ENCODE results near the gene DENND6B.

Gene DENND6B

GRCh38 chr22:50269573-50269969, 57.2 kb downstream of the DENND6B start:
- Mint-ChIP-seq H3K9me3 (no peaks in the 10 kb centered on the region), H3K27ac (no peak overlapping the region), H3K4me1 (peaks cover 40% of the 10 kb centered on the region), H3K36me3 (no peaks in the 10 kb centered on the region), H3K27me3 (no peaks in the 10 kb centered on the region), H3K4me3 (peak overlapping the region; percentile 63)
- no peak for ATAC-seq

GRCh38 chr22:50268655-50269113, 58.1 kb downstream of the DENND6B start:
- H3K27me3 Mint-ChIP-seq = no peaks in the 10 kb centered on the region
- peak overlapping the region; percentile 23 for H3K4me3 Mint-ChIP-seq

GRCh38 chr22:50267591-50268390, 59.0 kb downstream of the DENND6B start:
- no peaks in the 10 kb centered on the region for H3K36me3 Mint-ChIP-seq
- no peak overlapping the region for H3K27ac Mint-ChIP-seq
- no peaks in the 10 kb centered on the region for H3K9me3 Mint-ChIP-seq
- H3K4me3 Mint-ChIP-seq = no peak overlapping the region
- peaks cover 48% of the 10 kb centered on the region for H3K4me1 Mint-ChIP-seq
- no peak for ATAC-seq
- peaks cover 6% of the 10 kb centered on the region for H3K27me3 Mint-ChIP-seq

More at GRCh38 chr22:50268655-50269113, 58.1 kb downstream of the DENND6B start:
- peaks cover 42% of the 10 kb centered on the region for H3K4me1 Mint-ChIP-seq
- no peaks in the 10 kb centered on the region for H3K36me3 Mint-ChIP-seq
- no peak overlapping the region for H3K27ac Mint-ChIP-seq
- H3K9me3 Mint-ChIP-seq = no peaks in the 10 kb centered on the region
- ATAC-seq = no peak

GRCh38 chr22:50266994-50267393, 59.8 kb downstream of the DENND6B start:
- peaks cover 56% of the 10 kb centered on the region for H3K4me1 Mint-ChIP-seq
- ATAC-seq = no peak
- no peaks in the 10 kb centered on the region for H3K9me3 Mint-ChIP-seq
- no peak overlapping the region for H3K27ac Mint-ChIP-seq
- no peak overlapping the region for H3K4me3 Mint-ChIP-seq
- H3K27me3 Mint-ChIP-seq = peaks cover 14% of the 10 kb centered on the region
- H3K36me3 Mint-ChIP-seq = no peaks in the 10 kb centered on the region

- H3K9me3 Mint-ChIP-seq = no peaks in the 10 kb centered on the region
- peak overlapping the region; percentile 5 for H3K27ac Mint-ChIP-seq
- peaks cover 23% of the 10 kb centered on the region for H3K27me3 Mint-ChIP-seq
- peaks cover 55% of the 10 kb centered on the region for H3K4me1 Mint-ChIP-seq
- no peaks in the 10 kb centered on the region for H3K36me3 Mint-ChIP-seq
- H3K4me3 Mint-ChIP-seq = no peak overlapping the region
- no peak for ATAC-seq
Observed at GRCh38 chr22:50264946-50265669, 61.7 kb downstream of the DENND6B start.

- ATAC-seq = no peak
- H3K27me3 Mint-ChIP-seq = peaks cover 32% of the 10 kb centered on the region
Observed at GRCh38 chr22:50264104-50264745, 62.6 kb downstream of the DENND6B start.

GRCh38 chr22:50262973-50263617, 63.7 kb downstream of the DENND6B start:
- peaks cover 43% of the 10 kb centered on the region for H3K27me3 Mint-ChIP-seq
- H3K4me3 Mint-ChIP-seq = no peak overlapping the region
- no peaks in the 10 kb centered on the region for H3K9me3 Mint-ChIP-seq

More at GRCh38 chr22:50264104-50264745, 62.6 kb downstream of the DENND6B start:
- no peak overlapping the region for H3K4me3 Mint-ChIP-seq
- H3K4me1 Mint-ChIP-seq = peaks cover 50% of the 10 kb centered on the region
- no peak overlapping the region for H3K27ac Mint-ChIP-seq
- H3K36me3 Mint-ChIP-seq = no peaks in the 10 kb centered on the region
- H3K9me3 Mint-ChIP-seq = no peaks in the 10 kb centered on the region

GRCh38 chr22:50262460-50262911, 64.3 kb downstream of the DENND6B start:
- Mint-ChIP-seq H3K27ac (peak overlapping the region; percentile 53), H3K9me3 (no peaks in the 10 kb centered on the region), H3K4me3 (peak overlapping the region; percentile 66), H3K27me3 (peaks cover 49% of the 10 kb centered on the region), H3K4me1 (peaks cover 37% of the 10 kb centered on the region), H3K36me3 (no peaks in the 10 kb centered on the region)
- ATAC-seq = no peak

More at GRCh38 chr22:50262973-50263617, 63.7 kb downstream of the DENND6B start:
- Mint-ChIP-seq H3K4me1 (peaks cover 38% of the 10 kb centered on the region), H3K27ac (no peak overlapping the region), H3K36me3 (no peaks in the 10 kb centered on the region)
- ATAC-seq = no peak

GRCh38 chr22:50261615-50262459, 65.0 kb downstream of the DENND6B start, which contains the start of gene MAPK12:
Gene MAPK12 (minus strand): TSS chr22:50261683. CDS start chr22:50261509, 174 bp downstream.
- H3K27me3 Mint-ChIP-seq = peaks cover 55% of the 10 kb centered on the region
- H3K9me3 Mint-ChIP-seq = no peaks in the 10 kb centered on the region
- peak within 1 kb of the TSS; percentile 53 for H3K27ac Mint-ChIP-seq
- peak within 1 kb of the TSS; percentile 66 for H3K4me3 Mint-ChIP-seq
- peaks cover 37% of the 10 kb centered on the region for H3K4me1 Mint-ChIP-seq
- no peaks in the 10 kb centered on the region for H3K36me3 Mint-ChIP-seq
- peak; percentile 31 for ATAC-seq

- Mint-ChIP-seq H3K27me3 (peaks cover 55% of the 10 kb centered on the region), H3K36me3 (no peaks in the 10 kb centered on the region), H3K4me3 (peak overlapping the region; percentile 59), H3K27ac (no peak overlapping the region), H3K4me1 (peaks cover 34% of the 10 kb centered on the region), H3K9me3 (no peaks in the 10 kb centered on the region)
- ATAC-seq = peak; percentile 37
Observed at GRCh38 chr22:50260801-50261614, 65.8 kb downstream of the DENND6B start.

GRCh38 chr22:50260434-50260800, 66.4 kb downstream of the DENND6B start:
- Mint-ChIP-seq H3K9me3 (no peaks in the 10 kb centered on the region), H3K4me3 (peak overlapping the region; percentile 59), H3K4me1 (peaks cover 31% of the 10 kb centered on the region), H3K27me3 (peaks cover 55% of the 10 kb centered on the region), H3K27ac (no peak overlapping the region), H3K36me3 (no peaks in the 10 kb centered on the region)
- ATAC-seq = no peak

GRCh38 chr22:50259302-50259701, 67.5 kb downstream of the DENND6B start:
- Mint-ChIP-seq H3K4me3 (no peak overlapping the region), H3K27ac (no peak overlapping the region), H3K27me3 (peaks cover 55% of the 10 kb centered on the region), H3K9me3 (no peaks in the 10 kb centered on the region), H3K36me3 (no peaks in the 10 kb centered on the region), H3K4me1 (peaks cover 20% of the 10 kb centered on the region)
- ATAC-seq = no peak

Data from stimulated activated memory B cell treated with anti-CD40 and anti-IgM and Interleukin-4, amounts not matched to agents 10 μg/mL and 1 μg/mL and 100 μg/mL, for 72 hours (primary cell).